H1 (cell line): ENCODE results near the gene MICALL2. TPM values are rescaled to one million over a fixed set of nuclear protein-coding genes. Genes with fewer than 3 reads are reported as not detected.

ENCODE experiments used
- CTCF ChIA-PET: fragments of 300-600 bp; sonication (Branson Sonifier 250); formaldehyde crosslinking; loops from one replicate; lab custom pipeline; 2021; ENCODE audit not compliant: partially characterized antibody; lab: Charles Lee
- POLR2A ChIA-PET: fragments of 300-600 bp; sonication (Branson Sonifier 250); formaldehyde crosslinking; loops from one replicate; lab custom pipeline; 2021; ENCODE audit warnings: inconsistent platforms; ENCODE audit not compliant: partially characterized antibody; lab: Charles Lee
- DNase-seq, 2 experiments: peaks; one replicate each; pipeline versions ENCODE4 v3.0.0 to v3.0.0-alpha.2; 2010 to 2022; ENCODE audit warnings: low spot score in 2 of 2, low read depth in 1 of 2, mixed read lengths in 1 of 2
- FAIRE-seq: peaks from 2 replicates; lab custom pipeline; 2011; peaks lifted over from hg19 to GRCh38; lab: Jason Lieb, UNC
- H2AFZ ChIP-seq: 2 replicates; pipeline ENCODE4 v1.8.1; 2012; ENCODE audit warnings: low read length, inconsistent platforms
- H2AK5ac ChIP-seq: 2 replicates; pipeline ENCODE4 v1.6.1; 2013; ENCODE audit warnings: low read depth, low read length
- H2BK120ac ChIP-seq: replicated peaks from 2 replicates; pipeline ENCODE3; 2013; ENCODE audit warnings: low read depth, low read length, inconsistent platforms
- H2BK12ac ChIP-seq: 2 replicates; pipeline ENCODE4 v1.6.1; 2013; ENCODE audit warnings: low read depth, low read length
- H2BK15ac ChIP-seq: 2 replicates; pipeline ENCODE4 v1.6.1; 2013; ENCODE audit warnings: low read length
- H2BK20ac ChIP-seq: 2 replicates; pipeline ENCODE4 v1.6.1; 2013; ENCODE audit warnings: low read length
- H2BK5ac ChIP-seq: 2 replicates; pipeline ENCODE4 v1.6.1; 2013; ENCODE audit warnings: low read depth, low read length
- H3K14ac ChIP-seq: 2 replicates; pipeline ENCODE4 v1.6.1; 2013; ENCODE audit warnings: inconsistent platforms; ENCODE audit not compliant: insufficient read length
- H3K18ac ChIP-seq: 2 replicates; pipeline ENCODE4 v1.6.1; 2013; ENCODE audit warnings: low read length; ENCODE audit errors: extremely low read depth
- H3K23ac ChIP-seq: 2 replicates; pipeline ENCODE4 v1.6.1; 2013; ENCODE audit warnings: inconsistent platforms; ENCODE audit not compliant: insufficient read length
- H3K23me2 ChIP-seq: 2 replicates; pipeline ENCODE4 v1.6.1; 2013; ENCODE audit warnings: low read depth, low read length
- H3K27ac ChIP-seq: 2 replicates; pipeline ENCODE4 v1.6.1; 2011; ENCODE audit warnings: low read depth, low read length, inconsistent platforms
- H3K27me3 ChIP-seq, 4 experiments: replicated peaks in 1 of 4; 1 replicate in 1 of 4; 2 replicates in 3 of 4; pipeline versions ENCODE4 v1.6.1 to v1.8.1; 2011 to 2013; ENCODE audit warnings: low read length in 3 of 4, mild to moderate bottlenecking in 3 of 4, inconsistent platforms in 2 of 4, mixed read lengths in 2 of 4, moderate library complexity in 1 of 4; ENCODE audit not compliant: control insufficient read depth in 3 of 4, insufficient read depth in 3 of 4; ENCODE audit errors: extremely low read depth in 1 of 4
- H3K36me3 ChIP-seq, 4 experiments: 2 replicates each; pipeline versions ENCODE4 v1.6.1 to v1.8.1; 2011 to 2013; ENCODE audit warnings: mild to moderate bottlenecking in 4 of 4, low read length in 3 of 4, moderate library complexity in 2 of 4, control low read depth in 1 of 4, inconsistent platforms in 1 of 4; ENCODE audit not compliant: insufficient read depth in 4 of 4, control insufficient read depth in 2 of 4
- H3K4ac ChIP-seq: replicated peaks from 2 replicates; pipeline ENCODE3; 2013; ENCODE audit warnings: low read length, low read depth, mixed read lengths, inconsistent platforms; ENCODE audit not compliant: insufficient read length
- H3K4me1 ChIP-seq, 4 experiments: replicated peaks in 1 of 4; 1 replicate in 1 of 4; 2 replicates in 3 of 4; pipeline versions ENCODE4 v1.6.1 to v1.8.1; 2011 to 2013; ENCODE audit warnings: low read length in 3 of 4, inconsistent platforms in 2 of 4, mixed read lengths in 1 of 4; ENCODE audit not compliant: insufficient read depth in 4 of 4, control insufficient read depth in 3 of 4
- H3K4me2 ChIP-seq, 2 experiments: 2 replicates each; pipeline versions ENCODE4 v1.6.1 to v1.8.1; 2011 to 2013; ENCODE audit warnings: low read depth in 2 of 2, low read length in 2 of 2, control low read depth in 1 of 2, inconsistent platforms in 1 of 2, mild to moderate bottlenecking in 1 of 2; ENCODE audit not compliant: insufficient read depth in 1 of 2
- H3K4me3 ChIP-seq, 4 experiments: fragments of 200-600, 300-600 bp in 1 of 4; sonication (generic), shearing (Covaris generic), sonication (Bioruptor Twin) in 1 of 4; 2 replicates each; pipeline versions ENCODE4 v1.5.1 to v1.8.1; 2011 to 2016; ENCODE audit warnings: low read length in 4 of 4, low read depth in 3 of 4, control low read depth in 2 of 4, inconsistent platforms in 2 of 4, mild to moderate bottlenecking in 2 of 4, mixed read lengths in 1 of 4, moderate library complexity in 1 of 4; ENCODE audit not compliant: insufficient read depth in 2 of 4; ENCODE audit errors: extremely low read depth in 1 of 4
- H3K56ac ChIP-seq: replicated peaks from 2 replicates; pipeline ENCODE3; 2013; ENCODE audit warnings: low read depth, mild to moderate bottlenecking, mixed read lengths, low read length, inconsistent platforms; ENCODE audit not compliant: insufficient read length
- H3K79me1 ChIP-seq: 2 replicates; pipeline ENCODE4 v1.6.1; 2013; ENCODE audit warnings: low read depth, low read length, control low read depth
- H3K79me2 ChIP-seq, 2 experiments: 2 replicates each; pipeline versions ENCODE4 v1.6.1 to v1.8.1; 2012 to 2013; ENCODE audit warnings: low read length in 2 of 2, mild to moderate bottlenecking in 2 of 2, inconsistent platforms in 1 of 2; ENCODE audit not compliant: insufficient read depth in 2 of 2, control insufficient read depth in 1 of 2
- H3K9ac ChIP-seq, 4 experiments: replicated peaks in 1 of 4; 1 replicate in 1 of 4; 2 replicates in 3 of 4; pipeline versions ENCODE4 v1.6.1 to v1.8.1; 2011 to 2013; ENCODE audit warnings: low read depth in 3 of 4, low read length in 3 of 4, control low read depth in 2 of 4, mild to moderate bottlenecking in 2 of 4, moderate library complexity in 2 of 4, inconsistent platforms in 1 of 4; ENCODE audit errors: extremely low read depth in 1 of 4
- H3K9me3 ChIP-seq, 2 experiments: 2 replicates each; pipeline versions ENCODE4 v1.6.1 to v1.8.1; 2012 to 2013; ENCODE audit warnings: mild to moderate bottlenecking in 2 of 2, moderate library complexity in 2 of 2, control low read depth in 1 of 2, inconsistent platforms in 1 of 2, low read depth in 1 of 2, low read length in 1 of 2, mixed read lengths in 1 of 2; ENCODE audit not compliant: insufficient read depth in 2 of 2
- H4K20me1 ChIP-seq, 2 experiments: replicated peaks in 1 of 2; 2 replicates each; pipeline versions ENCODE3 to v1.8.1; 2011 to 2013; ENCODE audit warnings: inconsistent platforms in 2 of 2, low read length in 2 of 2, mild to moderate bottlenecking in 1 of 2; ENCODE audit not compliant: insufficient read depth in 2 of 2, control insufficient read depth in 1 of 2
- H4K5ac ChIP-seq: 2 replicates; pipeline ENCODE4 v1.6.1; 2013; ENCODE audit warnings: low read length, low read depth, mixed read lengths, inconsistent platforms; ENCODE audit not compliant: insufficient read length
- H4K8ac ChIP-seq: 2 replicates; pipeline ENCODE4 v1.8.0; 2013; ENCODE audit warnings: mild to moderate bottlenecking, moderate library complexity, low read length, inconsistent platforms; ENCODE audit not compliant: insufficient read depth; ENCODE audit errors: extremely low read depth
- H4K91ac ChIP-seq: replicated peaks from 2 replicates; pipeline ENCODE3; 2013; ENCODE audit warnings: low read length, mixed read lengths, inconsistent platforms; ENCODE audit not compliant: insufficient read length
- BCL11A ChIP-seq, 2 experiments: IDR thresholded peaks; one replicate each; pipeline ENCODE4 v1.6.1; 2011; ENCODE audit warnings: low read depth in 2 of 2, low read length in 2 of 2, mild to moderate bottlenecking in 2 of 2
- BRCA1 ChIP-seq: IDR thresholded peaks from 2 replicates; pipeline ENCODE4 v1.6.1; 2012; ENCODE audit warnings: low read depth, low read length, improper control_type of control experiment
- CEBPB ChIP-seq: IDR thresholded peaks from 2 replicates; pipeline ENCODE4 v1.6.1; 2012; ENCODE audit warnings: low read depth, low read length
- CHD1 ChIP-seq: IDR thresholded peaks from 2 replicates; pipeline ENCODE4 v1.6.1; 2012; ENCODE audit warnings: low read depth, low read length, improper control_type of control experiment
- CREB1 ChIP-seq: IDR thresholded peaks from 2 replicates; pipeline ENCODE4 v1.6.1; 2012; ENCODE audit warnings: inconsistent platforms
- CTBP2 ChIP-seq: IDR thresholded peaks from 2 replicates; pipeline ENCODE4 v1.7.0; 2011; ENCODE audit warnings: borderline replicate concordance, mild to moderate bottlenecking, moderate library complexity, mixed read lengths, low read length; ENCODE audit not compliant: insufficient read depth, insufficient read length
- EGR1 ChIP-seq: IDR thresholded peaks from 2 replicates; pipeline ENCODE4 v1.6.1; 2011; ENCODE audit warnings: low read depth, low read length, borderline replicate concordance
- FOSL1 ChIP-seq: IDR thresholded peaks from 2 replicates; pipeline ENCODE4 v1.6.1; 2011; ENCODE audit warnings: mild to moderate bottlenecking, low read depth, low read length, moderate library complexity; ENCODE audit not compliant: insufficient read depth
- KDM5A ChIP-seq: fragments of 200-600 bp; IDR thresholded peaks from 2 replicates; pipeline ENCODE4 v1.7.1; 2012; ENCODE audit warnings: mild to moderate bottlenecking, low read length, inconsistent platforms, mixed read lengths
- POLR2AphosphoS5 ChIP-seq: IDR thresholded peaks from 2 replicates; pipeline ENCODE4 v1.6.1; 2011; ENCODE audit warnings: low read depth, low read length
- SIRT6 ChIP-seq: IDR thresholded peaks from one replicate; pipeline ENCODE4 v1.7.1; 2012; ENCODE audit warnings: low read length, inconsistent platforms
- SIX5 ChIP-seq: IDR thresholded peaks from 2 replicates; pipeline ENCODE4 v1.6.1; 2011; ENCODE audit warnings: mild to moderate bottlenecking, low read depth, low read length
- SP4 ChIP-seq: IDR thresholded peaks from 2 replicates; pipeline ENCODE4 v1.6.1; 2012; ENCODE audit warnings: low read length, inconsistent platforms
- WGBS, 2 experiments: shearing (Covaris generic) in 1 of 2; methylation state at CpG; one replicate each; pipeline versions ENCODE4 v1.1.6 to v1.1.7; 2013 to 2015; ENCODE audit warnings: low lambda C conversion rate in 2 of 2, mixed read lengths in 2 of 2, inconsistent platforms in 1 of 2, low coverage in 1 of 2, missing lambda C conversion rate in 1 of 2; ENCODE audit not compliant: insufficient replicate concordance in 2 of 2, insufficient coverage in 1 of 2, insufficient read length in 1 of 2; ENCODE audit errors: extremely low coverage in 1 of 2, missing lambda C conversion rate in 1 of 2; 5-methylcytosine and 5-hydroxymethylcytosine counted together
- polyA plus RNA-seq, 7 experiments: library from polyadenylated mRNA; depleted of rRNA in 3 of 7; stranded (reverse) in 5 of 7; unstranded in 2 of 7; fragments of >200 nt in 5 of 7; fragments of 200-250 nt in 2 of 7; gene quantifications; 1 replicate in 5 of 7; 2 replicates in 1 of 7; 4 replicates in 1 of 7; pipeline versions ENCODE4 v1.2.1 to v1.2.3, GENCODE V29; 2011 to 2013; ENCODE audit warnings: missing spikeins in 2 of 7, mixed read lengths in 2 of 7
- total RNA-seq: library from RNA; stranded (reverse); fragmentation: NEBNext Ultra II Directional; extraction: Animal tissue kit (Norgen Biotek cat#: 25700); gene quantifications from 2 replicates; pipeline ENCODE4 v1.2.1, GENCODE V29; 2021
- TF ChIP-seq, protein P1 (sequence below): IDR thresholded peaks from 2 replicates; pipeline ENCODE4 v1.6.1; 2011; ENCODE audit warnings: low read depth, mild to moderate bottlenecking, low read length; ENCODE audit not compliant: insufficient read depth

Gene MICALL2
- total and polyA plus RNA-seq, 2 of the 8 experiments (the other 6 are each of a cell fraction or from before 2014, with no cell fraction given): 5.3 to 8.5 TPM

DNA sequence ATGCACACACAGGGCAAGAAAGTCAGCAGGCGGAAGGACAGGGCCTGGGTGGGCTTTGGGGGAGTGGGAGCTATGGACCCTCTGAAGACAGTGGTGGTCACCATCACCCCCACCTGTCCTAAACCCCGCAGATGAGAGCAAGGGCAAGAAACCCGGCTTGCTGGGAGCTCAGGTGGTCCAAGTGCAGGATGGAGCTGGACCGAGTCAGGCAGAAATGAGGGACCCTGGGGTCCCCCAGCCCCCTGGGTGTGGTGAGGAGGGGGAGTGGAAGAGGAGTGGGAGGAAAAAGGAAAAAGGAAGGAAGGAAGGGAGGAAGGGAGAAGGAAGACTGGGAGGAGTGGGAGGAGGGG is 54.8 kb downstream of the MICALL2 start:
- ChIA-PET POLR2A (interaction anchor here (1.2 kb wide), 1 partner anchor 12 kb away, joined by 4 read pairs; no protein-coding TSS in a partner anchor), CTCF (interaction anchor here (0.6 to 3.5 kb wide), 13 partner anchors 16 to 227 kb away, joined by 3 to 18 read pairs (median 4); no protein-coding TSS in a partner anchor)
- Histone ChIP-seq H2BK20ac (no peak overlapping the region), H3K9me3 (peaks cover 0 to 3% of the 10 kb centered on the region in 2 experiments; a peak in 1 of 4 replicates), H3K14ac (no peak overlapping the region), H3K4me2 (peak overlapping the region; percentile 62 to 78), H3K79me2 (no peaks in the 10 kb centered on the region), H4K5ac (no peak overlapping the region), H2AFZ (no peak overlapping the region), H4K8ac (no peak overlapping the region), H3K9ac (no peak overlapping the region), H3K23me2 (peaks cover 2% of the 10 kb centered on the region; the same call in 1 of the 2 replicates), H2BK120ac (no peak overlapping the region), H2AK5ac (no peak overlapping the region), H3K4ac (no peak overlapping the region), H4K20me1 (no peaks in the 10 kb centered on the region), H4K91ac (no peak overlapping the region), H3K27ac (no peak overlapping the region), H2BK5ac (no peak overlapping the region), H2BK15ac (no peak overlapping the region), H3K18ac (no peak overlapping the region; the same call in 1 of the 2 replicates), H3K4me3 (peak overlapping the region in 3 of 4 experiments; percentile 23 to 57 (median 36); a peak in 4 of 8 replicates), H3K79me1 (no peaks in the 10 kb centered on the region), H3K23ac (no peak overlapping the region), H3K56ac (no peak overlapping the region), H3K36me3 (no peaks in the 10 kb centered on the region), H2BK12ac (no peak overlapping the region; the same call in 1 of the 2 replicates), H3K27me3 (peaks cover 0 to 25% (median 14%) of the 10 kb centered on the region in 4 experiments; a peak in 5 of 7 replicates), H3K4me1 (peaks cover 0 to 6% (median 2%) of the 10 kb centered on the region in 4 experiments; a peak in 4 of 7 replicates)
- FAIRE-seq: no peak
- no peak for DNase-seq
- WGBS, 2 experiments: 73% methylated on average over 2 of the region's 4 CpGs; no CpG with 5 or more reads in 1 of the 2 experiments
- TF ChIP-seq SIRT6 (no peak), SP4 (no peak), CEBPB (no peak), CTBP2 (no peak), BCL11A (IDR thresholded peaks at IDR 0.05; ENCODE audit: low read depth in 2 of 2, low read length in 2 of 2) (no peak), EGR1 (no peak), SIX5 (no peak), FOSL1 (no peak), POLR2AphosphoS5 (no peak), CREB1 (no peak), KDM5A (no peak), BRCA1 (no peak), CHD1 (no peak)
- TF ChIP-seq, protein P1, sequence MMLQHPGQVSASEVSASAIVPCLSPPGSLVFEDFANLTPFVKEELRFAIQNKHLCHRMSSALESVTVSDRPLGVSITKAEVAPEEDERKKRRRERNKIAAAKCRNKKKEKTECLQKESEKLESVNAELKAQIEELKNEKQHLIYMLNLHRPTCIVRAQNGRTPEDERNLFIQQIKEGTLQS: no peak
